ENCODE measurements around the gene VSX1.

Gene VSX1

GRCh38 chr20:25081730-25082497 lies at the start of gene VSX1:
TSS of gene VSX1 (minus strand) at chr20:25082141. CDS start at chr20:25082096, 45 bp downstream.
- DNase-seq (ENCODE audit: low spot score), result no peak

- DNase-seq (ENCODE audit: low spot score), result no peak
These were observed 48.0 kb upstream of the VSX1 start for GRCh38 chr20:25129908-25130307.

- DNase-seq (ENCODE audit: low spot score), result no peak
These were observed 47.5 kb upstream of the VSX1 start for GRCh38 chr20:25129428-25129827.

GRCh38 chr20:25128649-25129048 lies 46.7 kb upstream of the VSX1 start:
- no peak for DNase-seq (ENCODE audit: low spot score)

GRCh38 chr20:25127761-25128537 lies 46.0 kb upstream of the VSX1 start:
- DNase-seq (ENCODE audit: low spot score), result no peak

GRCh38 chr20:25126204-25127029 lies 44.5 kb upstream of the VSX1 start:
- no peak for DNase-seq (ENCODE audit: low spot score)

GRCh38 chr20:25125636-25126035 lies 43.7 kb upstream of the VSX1 start:
- no peak for DNase-seq (ENCODE audit: low spot score)

- no peak for DNase-seq (ENCODE audit: low spot score)
These were observed 39.0 kb upstream of the VSX1 start for GRCh38 chr20:25120920-25121319.

GRCh38 chr20:25120457-25120856 lies 38.5 kb upstream of the VSX1 start:
- DNase-seq (ENCODE audit: low spot score), result no peak

GRCh38 chr20:25118529-25118928 lies 36.6 kb upstream of the VSX1 start:
- no peak for DNase-seq (ENCODE audit: low spot score)

- DNase-seq (ENCODE audit: low spot score), result no peak
These were observed 36.0 kb upstream of the VSX1 start for GRCh38 chr20:25117990-25118389.

GRCh38 chr20:25116739-25117458 lies 35.0 kb upstream of the VSX1 start:
- DNase-seq (ENCODE audit: low spot score), result no peak

- no peak for DNase-seq (ENCODE audit: low spot score)
These were observed 21.6 kb upstream of the VSX1 start for GRCh38 chr20:25103526-25103925.

- DNase-seq (ENCODE audit: low spot score), result no peak
These were observed 19.0 kb upstream of the VSX1 start for GRCh38 chr20:25100914-25101313.

- no peak for DNase-seq (ENCODE audit: low spot score)
These were observed 17.7 kb upstream of the VSX1 start for GRCh38 chr20:25099601-25100140.

GRCh38 chr20:25097498-25097897 lies 15.6 kb upstream of the VSX1 start:
- no peak for DNase-seq (ENCODE audit: low spot score)

GRCh38 chr20:25090492-25091429 lies 8.8 kb upstream of the VSX1 start:
- DNase-seq (ENCODE audit: low spot score), result no peak

- no peak for DNase-seq (ENCODE audit: low spot score)
These were observed 7.7 kb upstream of the VSX1 start for GRCh38 chr20:25089662-25090061.

GRCh38 chr20:25089096-25089495 lies 7.2 kb upstream of the VSX1 start:
- no peak for DNase-seq (ENCODE audit: low spot score)

- no peak for DNase-seq (ENCODE audit: low spot score)
These were observed 6.3 kb upstream of the VSX1 start for GRCh38 chr20:25088267-25088666.
